GM21619 (cell line): Measurements from ENCODE around the gene ZNF71.

Experiments used
- ATAC-seq: cut with Tn5 transposase; IDR thresholded peaks from one replicate; pipeline ENCODE4 v1.9.1; 2021; ENCODE audit not compliant: unreplicated experiment

ZNF71 gene

DNA sequence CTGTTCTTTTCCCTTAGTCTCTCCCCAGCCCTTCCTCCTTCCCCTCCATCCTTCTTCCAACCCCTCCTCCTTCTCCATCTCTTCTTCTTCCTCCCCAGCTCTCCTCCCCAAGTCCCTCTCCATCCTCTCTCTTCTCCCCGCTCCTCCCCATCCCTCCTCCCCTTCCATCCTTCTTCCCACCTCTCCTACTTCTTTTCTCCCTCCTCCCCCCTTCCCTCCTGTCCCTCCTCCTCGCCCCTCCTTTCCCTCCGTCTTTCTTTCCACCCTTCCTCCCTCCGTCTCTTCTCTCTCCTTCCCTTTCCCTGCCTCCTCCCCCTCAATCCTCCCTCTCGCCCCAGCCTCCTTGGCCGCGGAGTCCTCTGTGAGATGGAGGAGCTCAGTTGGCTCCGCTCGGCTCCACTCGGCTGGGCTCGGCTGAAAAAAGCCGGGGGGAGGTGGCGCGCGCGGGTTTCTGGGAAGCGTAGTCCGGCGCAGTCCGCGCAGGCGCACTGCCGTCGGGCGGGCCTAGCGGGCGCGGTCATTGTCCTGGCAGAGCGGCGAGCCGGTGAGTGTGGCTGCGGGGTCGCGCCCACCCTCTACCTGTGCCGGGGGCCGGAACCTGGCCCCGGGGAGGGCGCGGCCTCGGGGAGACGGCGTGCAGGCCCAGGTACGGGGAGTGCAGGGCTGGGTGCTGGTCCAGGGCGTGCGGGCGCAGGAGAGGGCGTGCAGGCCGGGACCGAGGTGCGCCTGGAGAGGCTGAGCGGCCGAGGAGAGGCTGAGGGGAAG is at the start of gene ZNF71:
Gene ZNF71, plus strand, starts transcription at position 520 of the 765 bp plus-strand sequence. CDS start 6,257 bp downstream, outside the sequence.
- peak; percentile 90 for ATAC-seq

DNA sequence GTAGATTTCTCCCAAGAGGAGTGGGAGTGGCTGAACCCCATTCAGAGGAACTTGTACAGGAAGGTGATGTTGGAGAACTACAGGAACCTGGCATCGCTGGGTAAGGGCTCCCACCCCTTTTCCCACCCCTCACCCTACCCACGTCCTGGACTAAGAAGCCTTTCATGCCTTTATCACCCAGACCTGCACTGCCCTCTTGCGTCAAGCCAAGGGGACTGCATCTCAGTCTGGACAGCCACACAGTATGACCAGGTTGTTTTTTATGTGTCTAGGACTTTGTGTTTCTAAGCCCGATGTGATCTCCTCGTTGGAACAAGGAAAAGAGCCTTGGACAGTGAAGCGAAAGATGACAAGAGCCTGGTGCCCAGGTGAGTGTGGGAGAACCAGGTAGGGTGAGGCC is 47.6 kb upstream of the ZNF71 start:
- no peak for ATAC-seq

DNA sequence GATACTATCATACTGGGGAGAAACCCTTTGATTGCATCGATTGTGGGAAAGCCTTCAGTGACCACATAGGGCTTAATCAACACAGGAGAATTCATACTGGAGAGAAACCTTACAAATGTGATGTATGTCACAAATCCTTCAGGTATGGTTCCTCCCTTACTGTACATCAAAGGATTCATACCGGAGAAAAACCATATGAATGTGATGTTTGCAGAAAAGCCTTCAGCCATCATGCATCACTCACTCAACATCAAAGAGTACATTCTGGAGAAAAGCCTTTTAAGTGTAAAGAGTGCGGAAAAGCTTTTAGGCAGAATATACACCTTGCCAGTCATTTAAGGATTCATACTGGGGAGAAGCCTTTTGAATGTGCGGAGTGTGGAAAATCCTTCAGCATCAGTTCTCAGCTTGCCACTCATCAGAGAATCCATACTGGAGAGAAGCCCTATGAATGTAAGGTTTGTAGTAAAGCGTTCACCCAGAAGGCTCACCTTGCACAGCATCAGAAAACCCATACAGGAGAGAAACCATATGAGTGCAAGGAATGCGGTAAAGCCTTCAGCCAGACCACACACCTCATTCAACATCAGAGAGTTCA is 40.7 kb upstream of the ZNF71 start:
- ATAC-seq = no peak

DNA sequence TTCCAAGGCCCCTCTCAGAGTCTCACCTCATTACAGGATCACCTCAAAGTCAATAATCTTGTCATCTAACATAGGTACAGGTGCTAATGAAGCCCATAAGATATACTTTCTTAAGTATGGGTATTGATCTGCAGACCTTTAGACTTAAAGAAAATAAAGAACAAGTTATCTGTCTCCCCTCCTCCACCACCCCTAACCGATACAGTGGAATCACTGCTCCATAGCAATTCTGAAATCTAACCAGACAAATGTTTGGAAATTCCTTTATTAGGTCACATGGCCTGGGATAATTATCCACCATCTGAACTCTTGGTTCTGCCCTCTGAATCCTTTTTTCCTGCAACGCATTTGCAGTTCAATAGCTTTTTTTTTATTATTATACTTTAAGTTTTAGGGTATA is 32.3 kb upstream of the ZNF71 start:
- no peak for ATAC-seq

DNA sequence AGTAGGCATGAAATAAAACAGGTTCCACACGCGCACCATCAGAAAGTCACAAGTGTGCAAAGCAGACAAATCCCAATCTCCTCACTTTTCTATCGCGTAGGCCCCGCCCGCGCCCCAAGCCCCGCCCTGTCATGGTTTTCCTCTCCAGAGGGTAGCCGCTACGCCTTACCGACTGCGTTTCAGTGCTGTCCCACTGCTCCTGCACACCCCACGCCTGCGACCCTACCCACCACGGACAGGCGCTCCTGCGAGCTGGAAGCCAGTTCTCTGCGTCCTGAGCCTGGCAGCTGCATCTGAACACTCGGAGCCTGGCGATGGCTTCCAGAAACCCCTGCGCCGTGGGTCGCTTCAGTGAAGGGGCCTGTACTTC is 28.2 kb upstream of the ZNF71 start:
- ATAC-seq = peak; percentile 22

DNA sequence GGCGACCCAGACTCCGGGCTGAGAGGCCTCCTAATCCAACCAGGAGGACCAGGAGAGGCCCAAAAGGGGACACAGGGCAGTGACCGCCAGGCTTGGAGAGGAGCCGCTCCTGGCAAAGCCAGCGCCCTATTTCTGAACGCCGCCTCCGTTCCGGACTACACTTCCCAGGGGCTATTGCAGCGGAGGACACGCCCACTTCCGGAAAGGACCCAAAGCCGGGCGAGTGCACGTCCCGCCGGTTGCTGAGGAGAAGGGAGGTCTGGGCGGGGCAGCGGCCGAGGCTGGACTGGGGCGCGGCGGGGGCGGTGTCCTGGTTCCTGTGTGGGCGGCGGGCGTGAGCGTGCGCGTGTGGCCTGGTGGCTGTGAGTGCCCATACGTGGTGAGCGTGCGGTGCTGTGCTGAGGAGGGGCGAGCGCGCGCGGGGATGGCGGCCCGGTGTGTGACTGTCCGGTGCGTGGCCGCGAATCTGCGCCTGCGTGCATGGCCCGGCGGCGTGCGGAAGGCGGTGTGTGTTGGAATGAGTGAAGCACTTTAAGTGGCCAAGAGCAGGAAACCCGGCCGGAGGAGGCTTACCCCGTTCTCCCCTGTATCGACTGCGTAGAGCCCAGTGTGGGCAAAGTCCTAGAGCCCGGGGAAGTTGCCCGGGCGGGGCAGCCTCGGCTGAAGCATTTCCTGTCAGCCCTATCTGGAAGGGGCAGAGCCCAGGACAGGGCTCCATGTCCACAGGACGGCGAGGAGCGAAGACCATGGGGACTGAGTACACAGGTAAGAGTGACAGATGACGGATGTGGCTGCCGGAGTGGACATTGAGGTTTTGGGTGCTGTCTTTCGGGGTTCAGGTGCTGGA is 27.6 kb upstream of the ZNF71 start, which contains the start of gene ZNF470:
Gene ZNF470, plus strand, starts transcription at position 195 of the 847 bp plus-strand sequence. CDS start 2,844 bp downstream, outside the sequence.
- peak; percentile 96 for ATAC-seq

DNA sequence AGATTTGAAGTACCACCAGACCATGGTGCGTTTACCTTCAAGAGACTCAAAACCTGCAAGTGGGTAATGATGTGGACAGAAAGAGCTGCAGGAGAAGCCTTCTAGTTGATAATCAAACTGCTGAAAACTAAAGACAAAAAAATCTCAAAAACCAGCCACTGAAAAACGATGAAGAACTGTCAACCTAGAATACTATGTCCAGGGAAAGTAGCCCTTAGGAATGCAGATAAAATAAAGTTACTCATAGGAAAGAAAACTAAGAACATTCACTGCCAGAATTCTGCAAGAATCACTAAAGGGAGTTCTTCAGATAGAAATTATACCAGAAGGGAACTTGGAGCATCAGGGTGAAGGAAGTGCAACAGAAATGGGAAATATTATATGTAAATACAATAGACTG is 22.5 kb upstream of the ZNF71 start:
- ATAC-seq = no peak

DNA sequence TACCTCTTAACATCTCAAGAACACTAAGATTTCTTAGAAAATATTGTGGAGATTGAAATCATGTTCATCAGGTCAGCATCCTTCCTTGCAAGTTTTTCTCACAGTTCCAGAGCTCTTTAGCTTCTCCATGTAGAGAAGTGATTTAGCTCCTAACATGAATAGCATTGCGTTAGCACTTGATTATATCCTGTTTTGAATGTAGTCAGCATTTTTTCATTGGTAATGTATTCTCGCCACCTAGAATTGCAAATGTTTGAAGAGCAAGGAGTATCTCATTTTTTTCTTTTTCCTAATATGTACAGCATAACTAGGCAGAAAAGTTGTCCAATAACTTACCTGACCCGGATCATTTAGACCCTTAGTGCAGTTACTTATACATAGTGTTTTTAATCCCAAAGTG is 21.2 kb upstream of the ZNF71 start:
- ATAC-seq = no peak

DNA sequence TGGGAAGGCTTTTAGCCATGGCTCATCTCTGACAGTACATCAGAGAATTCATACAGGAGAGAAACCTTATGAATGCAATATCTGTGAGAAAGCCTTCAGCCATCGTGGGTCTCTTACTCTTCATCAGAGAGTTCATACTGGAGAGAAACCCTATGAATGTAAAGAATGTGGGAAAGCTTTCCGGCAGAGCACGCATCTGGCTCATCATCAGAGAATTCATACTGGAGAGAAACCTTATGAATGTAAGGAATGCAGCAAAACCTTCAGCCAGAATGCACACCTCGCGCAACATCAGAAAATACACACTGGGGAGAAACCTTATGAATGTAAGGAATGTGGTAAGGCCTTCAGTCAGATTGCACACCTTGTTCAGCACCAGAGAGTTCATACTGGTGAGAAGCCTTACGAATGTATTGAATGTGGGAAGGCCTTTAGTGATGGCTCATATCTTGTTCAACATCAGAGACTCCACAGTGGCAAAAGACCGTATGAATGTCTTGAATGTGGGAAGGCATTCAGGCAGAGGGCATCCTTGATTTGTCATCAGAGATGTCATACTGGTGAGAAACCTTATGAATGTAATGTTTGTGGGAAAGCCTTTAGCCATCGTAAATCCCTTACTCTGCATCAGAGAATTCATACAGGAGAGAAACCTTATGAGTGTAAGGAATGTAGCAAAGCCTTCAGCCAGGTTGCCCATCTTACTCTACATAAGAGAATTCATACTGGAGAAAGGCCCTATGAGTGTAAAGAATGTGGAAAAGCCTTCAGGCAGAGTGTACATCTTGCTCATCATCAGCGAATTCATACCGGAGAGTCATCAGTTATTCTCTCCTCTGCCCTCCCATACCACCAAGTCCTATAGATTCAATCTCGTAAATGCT is 17.1 kb upstream of the ZNF71 start:
- ATAC-seq = no peak

DNA sequence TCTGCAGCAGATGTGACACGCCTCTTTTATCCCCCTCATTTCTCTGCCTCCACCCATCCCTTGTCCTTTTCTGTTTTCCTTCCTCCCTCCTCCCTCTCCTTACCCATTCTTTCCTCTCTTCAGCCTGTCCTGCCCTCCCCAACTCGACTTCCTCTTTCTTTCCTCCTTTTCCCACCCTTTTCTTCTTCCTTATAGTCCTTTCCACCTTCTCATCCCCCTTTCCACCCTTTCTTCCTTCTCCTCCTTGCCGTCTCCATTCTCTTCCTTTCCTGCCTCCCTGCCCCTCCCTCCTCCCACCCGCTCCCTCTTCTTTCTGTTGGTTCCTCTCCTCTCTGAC is 688 bp upstream of the ZNF71 start:
- ATAC-seq = no peak

DNA sequence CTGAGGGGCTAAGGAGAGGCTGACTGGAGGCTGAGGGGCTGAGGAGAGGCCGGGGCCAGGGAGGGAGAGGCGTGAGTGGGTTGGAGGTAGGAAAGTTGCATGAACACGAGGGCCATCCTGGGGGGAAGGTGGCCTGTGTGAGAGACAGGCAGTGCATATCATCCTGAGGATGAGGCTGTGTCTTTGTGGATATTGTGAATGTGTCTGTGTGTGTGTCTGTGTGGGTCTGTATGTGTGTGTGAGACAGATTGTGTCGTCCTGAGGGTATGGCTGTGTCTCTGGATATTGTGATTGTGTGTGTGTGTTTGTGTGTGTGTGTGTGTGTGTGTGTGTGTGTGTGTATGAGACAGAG is 422 bp downstream of the ZNF71 start:
- ATAC-seq = peak; percentile 12

DNA sequence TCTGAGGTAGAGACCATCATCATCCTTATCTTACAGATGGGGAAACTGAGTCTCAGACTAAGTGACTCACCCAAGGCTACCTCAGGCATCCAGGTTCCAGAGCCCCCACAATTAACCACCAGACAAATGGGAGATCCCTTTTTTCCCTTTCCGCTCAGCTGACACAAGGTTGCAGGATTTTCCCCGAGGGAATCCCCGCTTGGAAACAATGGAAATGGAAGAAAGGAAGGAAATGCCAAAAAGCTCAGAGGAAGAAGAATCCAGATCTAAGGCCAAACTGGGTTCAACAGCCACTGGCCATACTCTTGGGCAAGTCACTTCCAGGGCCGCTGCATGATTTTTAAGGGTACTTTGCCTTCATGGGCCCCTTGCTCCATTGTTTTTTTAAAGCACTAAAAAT is 1.6 kb downstream of the ZNF71 start:
- no peak for ATAC-seq

DNA sequence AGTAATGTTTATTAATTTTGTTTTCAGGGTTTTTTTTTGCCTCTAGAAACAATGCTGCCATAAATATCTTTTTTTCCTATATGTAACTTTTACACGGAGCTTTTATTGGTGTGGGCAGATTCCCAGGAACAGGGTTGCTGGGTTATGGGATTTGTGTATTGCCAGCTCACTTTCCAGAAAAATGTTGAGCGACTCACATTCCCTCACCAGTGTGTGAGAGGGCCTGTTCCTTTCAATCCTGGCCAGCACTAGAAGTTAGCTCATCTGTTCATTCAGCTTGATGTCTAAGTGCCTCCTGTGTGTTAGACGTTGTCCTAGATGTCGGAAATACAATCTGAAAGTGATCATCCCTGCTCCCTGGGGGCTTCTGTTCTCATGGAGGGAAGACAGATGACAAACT is 2.6 kb downstream of the ZNF71 start:
- ATAC-seq = no peak

DNA sequence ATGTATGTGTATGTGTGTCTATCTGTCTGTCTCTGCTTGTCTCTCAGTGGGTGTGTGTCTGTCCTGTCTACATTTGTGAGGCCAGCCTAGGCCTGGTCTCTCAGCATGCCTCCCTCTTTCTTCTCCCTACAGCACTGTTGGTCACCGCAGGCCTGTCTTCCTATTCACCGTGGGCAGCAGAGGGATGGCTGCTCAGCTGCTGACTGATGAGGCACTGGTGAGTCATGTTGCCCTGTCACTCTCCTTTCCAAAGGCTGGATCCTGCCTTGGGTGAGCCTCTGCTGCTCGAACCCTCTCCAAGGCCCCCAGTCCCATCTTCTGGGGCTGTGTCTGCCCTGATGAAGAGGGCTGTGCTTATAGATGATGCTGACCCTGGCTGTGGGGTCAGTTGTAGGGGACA is 6.3 kb downstream of the ZNF71 start:
- ATAC-seq = no peak

DNA sequence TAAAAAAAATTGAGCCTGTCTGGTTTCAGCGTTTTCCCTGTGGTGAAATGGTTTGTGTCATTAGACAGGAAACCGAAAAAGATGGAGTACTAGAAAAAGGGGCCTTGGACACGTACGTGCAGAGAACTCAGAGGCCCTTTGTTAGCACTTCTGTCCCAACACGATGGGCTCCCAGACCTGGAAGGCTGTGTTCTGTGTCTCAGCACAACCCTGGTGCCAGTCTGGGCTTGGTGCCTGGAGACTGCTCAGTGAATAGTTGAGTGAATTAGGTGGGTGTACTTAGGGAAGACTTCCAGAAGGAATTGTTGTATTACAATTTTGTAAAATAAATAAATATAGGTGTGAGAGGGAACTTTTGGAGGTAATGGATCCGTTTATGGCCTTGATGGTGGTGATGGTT is 8.7 kb downstream of the ZNF71 start:
- ATAC-seq = no peak

DNA sequence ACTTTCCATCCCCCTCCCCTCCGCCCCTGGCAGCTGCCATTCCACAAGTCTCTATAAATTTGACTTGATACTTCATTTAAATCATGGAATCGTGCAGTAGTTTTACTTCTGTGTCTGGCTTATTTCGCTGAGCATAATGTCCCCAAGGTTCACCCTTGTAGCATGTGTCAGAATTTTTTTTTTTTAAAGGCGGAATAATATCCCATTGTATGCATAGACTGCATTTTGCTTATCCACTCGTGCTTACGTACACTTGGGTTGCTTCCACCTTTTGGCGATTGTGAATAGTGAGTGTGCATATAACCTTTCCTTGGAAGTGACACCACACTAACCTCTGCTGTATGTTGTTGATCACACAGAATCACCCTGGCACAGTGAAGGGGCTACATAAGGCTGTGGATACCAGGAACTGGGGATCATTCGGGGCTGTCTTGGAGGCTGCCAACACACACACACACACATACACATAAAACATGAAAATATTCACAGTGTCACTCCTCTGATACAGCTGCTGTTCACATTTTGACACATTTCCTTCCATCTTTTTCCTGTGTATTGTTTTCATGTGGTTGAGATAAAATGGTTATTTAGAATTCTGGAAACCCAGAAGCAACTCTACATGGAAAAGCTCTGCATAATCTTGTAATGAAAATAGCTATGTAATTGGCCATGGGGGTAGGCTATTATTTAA is 13.3 kb downstream of the ZNF71 start:
- no peak for ATAC-seq

DNA sequence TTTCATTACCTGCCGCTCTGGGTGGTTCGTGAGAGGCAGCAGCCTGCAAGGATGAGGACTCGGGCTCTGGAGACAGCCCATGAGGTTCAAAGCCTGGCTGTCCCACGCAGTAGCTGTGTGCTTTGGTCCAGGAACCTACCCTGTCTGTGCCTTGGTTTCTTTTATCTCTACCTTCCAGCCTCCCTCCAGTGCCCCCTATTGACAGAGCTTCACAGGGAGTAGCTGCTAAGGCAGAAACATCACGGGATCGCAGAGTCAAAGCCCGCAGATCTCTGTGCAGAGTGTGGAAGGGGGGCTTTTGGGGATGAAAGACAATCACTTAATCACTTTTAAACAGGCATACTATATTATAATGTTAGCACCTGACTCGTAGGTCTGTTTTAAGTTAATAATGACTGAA is 16.2 kb downstream of the ZNF71 start:
- no peak for ATAC-seq

DNA sequence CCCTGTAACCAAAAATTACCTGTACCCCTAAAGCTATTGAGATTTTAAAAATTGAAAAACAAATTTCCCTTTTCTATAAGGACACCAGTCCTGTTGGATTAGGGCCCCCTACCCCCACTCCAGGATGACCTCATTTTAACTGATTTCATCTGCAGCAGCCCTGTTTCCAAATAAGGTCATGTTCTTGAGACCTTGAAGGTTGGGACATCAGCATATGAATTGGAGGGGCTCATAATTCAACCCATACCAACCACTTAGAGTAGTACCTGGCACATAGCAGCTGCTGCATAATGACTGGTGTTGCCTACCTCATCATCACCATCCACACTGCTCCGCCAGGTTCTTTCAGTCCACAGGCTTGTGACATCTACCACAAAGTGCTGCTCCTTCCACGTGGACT is 17.6 kb downstream of the ZNF71 start:
- no peak for ATAC-seq

DNA sequence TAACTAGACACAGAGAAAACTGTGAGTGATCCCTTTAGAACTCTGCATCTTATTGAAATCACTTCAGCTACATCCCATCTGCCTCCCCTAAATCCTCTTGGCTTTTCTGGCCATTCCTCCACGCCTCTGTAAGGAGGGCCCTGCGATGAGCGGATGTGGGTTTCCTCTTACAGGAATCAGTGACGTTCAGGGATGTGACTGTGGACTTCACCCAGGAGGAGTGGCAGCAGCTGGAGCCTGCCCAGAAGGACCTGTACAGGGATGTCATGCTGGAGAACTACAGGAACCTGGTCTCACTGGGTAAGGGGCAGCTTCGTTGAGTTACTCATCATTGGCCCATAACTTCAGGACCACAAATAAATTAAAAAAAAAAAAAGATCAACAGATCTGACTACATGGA is 18.5 kb downstream of the ZNF71 start:
- ATAC-seq = no peak

DNA sequence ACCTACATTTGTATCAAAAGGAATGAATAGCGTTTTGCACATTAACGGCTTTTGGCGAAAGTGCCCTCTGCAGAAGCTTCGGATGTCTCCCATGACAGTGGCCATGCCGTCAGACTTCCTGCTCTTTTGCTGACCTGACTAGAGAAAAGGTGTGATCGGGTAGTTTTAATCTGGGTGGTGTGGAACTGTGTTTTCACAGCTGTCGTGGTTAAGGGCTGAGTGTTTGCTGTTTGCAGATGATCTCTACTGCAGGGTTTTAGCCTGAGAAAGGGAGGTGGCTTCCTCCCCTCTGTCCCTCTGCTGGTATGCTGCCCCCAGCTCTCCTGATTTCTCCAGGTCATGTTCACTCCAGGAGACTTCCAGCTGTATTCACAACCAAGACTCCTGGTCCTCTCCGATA is 22.4 kb downstream of the ZNF71 start:
- no peak for ATAC-seq

DNA sequence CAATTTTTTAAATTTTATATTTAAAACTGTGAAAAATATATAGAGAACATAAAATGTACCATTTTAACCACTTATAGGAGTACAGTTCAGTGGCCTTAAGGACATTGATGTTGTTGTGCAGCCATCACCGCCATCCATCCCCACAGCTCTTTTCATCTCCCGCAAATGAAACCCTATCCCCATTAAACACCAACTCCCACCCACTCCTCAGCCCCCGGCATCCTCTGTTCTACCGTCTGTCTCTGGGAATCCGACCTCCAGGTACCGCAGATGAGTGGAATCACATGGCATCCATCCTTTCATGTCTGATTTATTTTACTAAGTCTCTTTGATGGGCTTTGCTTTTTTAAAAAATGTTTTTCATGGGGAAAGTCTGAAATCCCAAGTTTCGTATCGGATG is 24.0 kb downstream of the ZNF71 start:
- no peak for ATAC-seq
